Stimulated activated CD4-positive, alpha-beta T cell treated with anti-CD3 and anti-CD28 coated beads, Interleukin-4, amount 100 ng/mL, for 1 hour (primary cell): ENCODE measurements around the gene MEIS3.
"Not testable (repeated sequence)": the region's sequence is repeated elsewhere in the genome, so short reads cannot be mapped to it uniquely, and the experiment has no call there.

Experiments
- DNase-seq: peaks from one replicate; pipeline ENCODE4 v3.0.0-alpha.2; 2020

Gene MEIS3

GRCh38 chr19:47413941-47414340, 5.4 kb downstream of the MEIS3 start:
- DNase-seq, result no peak

GRCh38 chr19:47411696-47412095, 7.6 kb downstream of the MEIS3 start:
- DNase-seq, result not testable (repeated sequence)

- DNase-seq, result no peak
Measured at GRCh38 chr19:47411101-47411500, 8.2 kb downstream of the MEIS3 start.

GRCh38 chr19:47408156-47408938, 11.0 kb downstream of the MEIS3 start:
- DNase-seq, result no peak

GRCh38 chr19:47407417-47407774, 11.9 kb downstream of the MEIS3 start:
- no peak for DNase-seq

- DNase-seq, result no peak
Measured at GRCh38 chr19:47406711-47407416, 12.5 kb downstream of the MEIS3 start.

- DNase-seq, result no peak
Measured at GRCh38 chr19:47405854-47406417, 13.4 kb downstream of the MEIS3 start.

- no peak for DNase-seq
Measured at GRCh38 chr19:47405197-47405550, 14.2 kb downstream of the MEIS3 start.

- DNase-seq, result no peak
Measured at GRCh38 chr19:47404334-47405196, 14.8 kb downstream of the MEIS3 start.

- DNase-seq, result no peak
Measured at GRCh38 chr19:47402504-47402903, 16.8 kb downstream of the MEIS3 start.

- no peak for DNase-seq
Measured at GRCh38 chr19:47398707-47399597, 20.4 kb downstream of the MEIS3 start.

GRCh38 chr19:47391510-47392223, 27.7 kb downstream of the MEIS3 start:
- peak; percentile 85 for DNase-seq

GRCh38 chr19:47390533-47391488, 28.5 kb downstream of the MEIS3 start:
- DNase-seq, result no peak

- DNase-seq, result no peak
Measured at GRCh38 chr19:47389150-47389556, 30.2 kb downstream of the MEIS3 start.

GRCh38 chr19:47388721-47389120, 30.6 kb downstream of the MEIS3 start:
- not testable (repeated sequence) for DNase-seq

GRCh38 chr19:47387623-47388022, 31.7 kb downstream of the MEIS3 start:
- DNase-seq, result not testable (repeated sequence)

GRCh38 chr19:47386582-47386981, 32.7 kb downstream of the MEIS3 start:
- not testable (repeated sequence) for DNase-seq

GRCh38 chr19:47384533-47384932, 34.8 kb downstream of the MEIS3 start:
- not testable (repeated sequence) for DNase-seq

- DNase-seq, result not testable (repeated sequence)
Measured at GRCh38 chr19:47383890-47384289, 35.4 kb downstream of the MEIS3 start.

- no peak for DNase-seq
Measured at GRCh38 chr19:47381653-47382279, 37.6 kb downstream of the MEIS3 start.
